ENCODE results near the gene CGB2.
"Not testable (repeated sequence)": the region's sequence is repeated elsewhere in the genome, so short reads cannot be mapped to it uniquely, and the experiment has no call there.

The CGB2 gene

GRCh38 chr19:49022116-49022515 is 9.6 kb upstream of the CGB2 start:
- H3K27me3 ChIP-seq (ENCODE audit: control insufficient read depth, insufficient read depth, low read length): no peaks in the 10 kb centered on the region
- H3K4me3 ChIP-seq (ENCODE audit: low read length): no peak overlapping the region
- no peak overlapping the region for H3K4me2 ChIP-seq (ENCODE audit: low read length)
- no peaks in the 10 kb centered on the region for H3K9me3 ChIP-seq (replicated peaks; ENCODE audit: low read length)
- no peak overlapping the region for H3K9ac ChIP-seq (ENCODE audit: low read depth, low read length)
- no peaks in the 10 kb centered on the region for H3K36me3 ChIP-seq (ENCODE audit: insufficient read depth, low read length)
- H3K4me1 ChIP-seq (ENCODE audit: control insufficient read depth, insufficient read depth, low read length): peaks cover 24% of the 10 kb centered on the region

- H3K9me3 ChIP-seq (replicated peaks; ENCODE audit: low read length); H3K4me2 ChIP-seq (ENCODE audit: low read length); H3K27me3 ChIP-seq (ENCODE audit: control insufficient read depth, insufficient read depth, low read length); H3K36me3 ChIP-seq (ENCODE audit: insufficient read depth, low read length); H3K4me1 ChIP-seq (ENCODE audit: control insufficient read depth, insufficient read depth, low read length); H3K4me3 ChIP-seq (ENCODE audit: low read length); H3K9ac ChIP-seq (ENCODE audit: low read depth, low read length): not testable (repeated sequence)
These were observed 7.5 kb upstream of the CGB2 start, which contains the start of gene CGB3 for GRCh38 chr19:49024233-49024632. Gene CGB3 (minus strand): TSS chr19:49024333. CDS start chr19:49023971, 362 bp downstream.

- H3K27me3 ChIP-seq (ENCODE audit: control insufficient read depth, insufficient read depth, low read length); H3K9me3 ChIP-seq (replicated peaks; ENCODE audit: low read length); H3K4me3 ChIP-seq (ENCODE audit: low read length); H3K4me2 ChIP-seq (ENCODE audit: low read length); H3K9ac ChIP-seq (ENCODE audit: low read depth, low read length); H3K36me3 ChIP-seq (ENCODE audit: insufficient read depth, low read length): not testable (repeated sequence)
- H3K4me1 ChIP-seq (ENCODE audit: control insufficient read depth, insufficient read depth, low read length): peaks cover 11% of the 10 kb centered on the region
These were observed 6.6 kb upstream of the CGB2 start for GRCh38 chr19:49025088-49025487.

GRCh38 chr19:49025599-49025998 is 6.1 kb upstream of the CGB2 start:
- not testable (repeated sequence) for H3K9me3 ChIP-seq (replicated peaks; ENCODE audit: low read length); H3K4me2 ChIP-seq (ENCODE audit: low read length); H3K36me3 ChIP-seq (ENCODE audit: insufficient read depth, low read length); H3K9ac ChIP-seq (ENCODE audit: low read depth, low read length); H3K27me3 ChIP-seq (ENCODE audit: control insufficient read depth, insufficient read depth, low read length); H3K4me3 ChIP-seq (ENCODE audit: low read length)
- H3K4me1 ChIP-seq (ENCODE audit: control insufficient read depth, insufficient read depth, low read length): peaks cover 11% of the 10 kb centered on the region

GRCh38 chr19:49028686-49029085 is 3.0 kb upstream of the CGB2 start:
- H3K27me3 ChIP-seq (ENCODE audit: control insufficient read depth, insufficient read depth, low read length); H3K36me3 ChIP-seq (ENCODE audit: insufficient read depth, low read length); H3K9me3 ChIP-seq (replicated peaks; ENCODE audit: low read length); H3K4me2 ChIP-seq (ENCODE audit: low read length); H3K4me3 ChIP-seq (ENCODE audit: low read length); H3K9ac ChIP-seq (ENCODE audit: low read depth, low read length): not testable (repeated sequence)
- H3K4me1 ChIP-seq (ENCODE audit: control insufficient read depth, insufficient read depth, low read length): peaks cover 11% of the 10 kb centered on the region

GRCh38 chr19:49029749-49030148 is 1.9 kb upstream of the CGB2 start:
- H3K36me3 ChIP-seq (ENCODE audit: insufficient read depth, low read length); H3K27me3 ChIP-seq (ENCODE audit: control insufficient read depth, insufficient read depth, low read length); H3K9ac ChIP-seq (ENCODE audit: low read depth, low read length); H3K4me3 ChIP-seq (ENCODE audit: low read length); H3K9me3 ChIP-seq (replicated peaks; ENCODE audit: low read length); H3K4me2 ChIP-seq (ENCODE audit: low read length): not testable (repeated sequence)
- peaks cover 11% of the 10 kb centered on the region for H3K4me1 ChIP-seq (ENCODE audit: control insufficient read depth, insufficient read depth, low read length)

- H3K9me3 ChIP-seq (replicated peaks; ENCODE audit: low read length); H3K9ac ChIP-seq (ENCODE audit: low read depth, low read length); H3K4me3 ChIP-seq (ENCODE audit: low read length); H3K36me3 ChIP-seq (ENCODE audit: insufficient read depth, low read length); H3K27me3 ChIP-seq (ENCODE audit: control insufficient read depth, insufficient read depth, low read length); H3K4me2 ChIP-seq (ENCODE audit: low read length): not testable (repeated sequence)
- H3K4me1 ChIP-seq (ENCODE audit: control insufficient read depth, insufficient read depth, low read length): peaks cover 11% of the 10 kb centered on the region
These were observed 1.4 kb upstream of the CGB2 start for GRCh38 chr19:49030323-49030722.

- H3K9ac ChIP-seq (ENCODE audit: low read depth, low read length): not testable (repeated sequence)
These were observed 5.1 kb downstream of the CGB2 start, which contains the start of gene CGB1 for GRCh38 chr19:49036815-49037214. Gene CGB1 (minus strand): TSS chr19:49036895. CDS start chr19:49036711, 184 bp downstream.

GRCh38 chr19:49038111-49038510 is 6.4 kb downstream of the CGB2 start:
- H3K4me2 ChIP-seq (ENCODE audit: low read length); H3K4me3 ChIP-seq (ENCODE audit: low read length); H3K36me3 ChIP-seq (ENCODE audit: insufficient read depth, low read length); H3K9me3 ChIP-seq (replicated peaks; ENCODE audit: low read length); H3K9ac ChIP-seq (ENCODE audit: low read depth, low read length); H3K27me3 ChIP-seq (ENCODE audit: control insufficient read depth, insufficient read depth, low read length): not testable (repeated sequence)
- H3K4me1 ChIP-seq (ENCODE audit: control insufficient read depth, insufficient read depth, low read length): peaks cover 19% of the 10 kb centered on the region

More at GRCh38 chr19:49036815-49037214, 5.1 kb downstream of the CGB2 start, which contains the start of gene CGB1:
- H3K4me1 ChIP-seq (ENCODE audit: control insufficient read depth, insufficient read depth, low read length): peaks cover 12% of the 10 kb centered on the region
- not testable (repeated sequence) for H3K27me3 ChIP-seq (ENCODE audit: control insufficient read depth, insufficient read depth, low read length); H3K4me3 ChIP-seq (ENCODE audit: low read length); H3K4me2 ChIP-seq (ENCODE audit: low read length); H3K36me3 ChIP-seq (ENCODE audit: insufficient read depth, low read length); H3K9me3 ChIP-seq (replicated peaks; ENCODE audit: low read length)

GRCh38 chr19:49038557-49039276 is 7.0 kb downstream of the CGB2 start:
- peaks cover 19% of the 10 kb centered on the region for H3K4me1 ChIP-seq (ENCODE audit: control insufficient read depth, insufficient read depth, low read length)
- H3K36me3 ChIP-seq (ENCODE audit: insufficient read depth, low read length); H3K27me3 ChIP-seq (ENCODE audit: control insufficient read depth, insufficient read depth, low read length); H3K9me3 ChIP-seq (replicated peaks; ENCODE audit: low read length); H3K9ac ChIP-seq (ENCODE audit: low read depth, low read length); H3K4me3 ChIP-seq (ENCODE audit: low read length): not testable (repeated sequence)
- peak overlapping the region; percentile 8 for H3K4me2 ChIP-seq (ENCODE audit: low read length)

GRCh38 chr19:49039736-49040135 is 8.0 kb downstream of the CGB2 start:
- not testable (repeated sequence) for H3K36me3 ChIP-seq (ENCODE audit: insufficient read depth, low read length); H3K4me2 ChIP-seq (ENCODE audit: low read length); H3K9me3 ChIP-seq (replicated peaks; ENCODE audit: low read length); H3K27me3 ChIP-seq (ENCODE audit: control insufficient read depth, insufficient read depth, low read length); H3K4me3 ChIP-seq (ENCODE audit: low read length); H3K9ac ChIP-seq (ENCODE audit: low read depth, low read length)
- peaks cover 19% of the 10 kb centered on the region for H3K4me1 ChIP-seq (ENCODE audit: control insufficient read depth, insufficient read depth, low read length)

- H3K9ac ChIP-seq (ENCODE audit: low read depth, low read length): no peak overlapping the region
- H3K9me3 ChIP-seq (replicated peaks; ENCODE audit: low read length): no peaks in the 10 kb centered on the region
These were observed 10.5 kb downstream of the CGB2 start for GRCh38 chr19:49042177-49042576.

More at GRCh38 chr19:49042177-49042576, 10.5 kb downstream of the CGB2 start:
- Histone ChIP-seq H3K4me3 (ENCODE audit: low read length) (no peak overlapping the region), H3K27me3 (ENCODE audit: control insufficient read depth, insufficient read depth, low read length) (no peaks in the 10 kb centered on the region), H3K4me1 (ENCODE audit: control insufficient read depth, insufficient read depth, low read length) (peaks cover 19% of the 10 kb centered on the region), H3K4me2 (ENCODE audit: low read length) (no peak overlapping the region), H3K36me3 (ENCODE audit: insufficient read depth, low read length) (no peaks in the 10 kb centered on the region)

Data from skeletal muscle satellite cell (primary cell).